GM18526 (cell line): ENCODE data around the gene MRGPRD.

Experiments
- POLR2A ChIP-seq: IDR thresholded peaks from 3 replicates; pipeline ENCODE4 v1.6.1; 2011; ENCODE audit not compliant: insufficient read length; ENCODE audit errors: extremely low read depth

MRGPRD gene, protein sequence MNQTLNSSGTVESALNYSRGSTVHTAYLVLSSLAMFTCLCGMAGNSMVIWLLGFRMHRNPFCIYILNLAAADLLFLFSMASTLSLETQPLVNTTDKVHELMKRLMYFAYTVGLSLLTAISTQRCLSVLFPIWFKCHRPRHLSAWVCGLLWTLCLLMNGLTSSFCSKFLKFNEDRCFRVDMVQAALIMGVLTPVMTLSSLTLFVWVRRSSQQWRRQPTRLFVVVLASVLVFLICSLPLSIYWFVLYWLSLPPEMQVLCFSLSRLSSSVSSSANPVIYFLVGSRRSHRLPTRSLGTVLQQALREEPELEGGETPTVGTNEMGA

DNA sequence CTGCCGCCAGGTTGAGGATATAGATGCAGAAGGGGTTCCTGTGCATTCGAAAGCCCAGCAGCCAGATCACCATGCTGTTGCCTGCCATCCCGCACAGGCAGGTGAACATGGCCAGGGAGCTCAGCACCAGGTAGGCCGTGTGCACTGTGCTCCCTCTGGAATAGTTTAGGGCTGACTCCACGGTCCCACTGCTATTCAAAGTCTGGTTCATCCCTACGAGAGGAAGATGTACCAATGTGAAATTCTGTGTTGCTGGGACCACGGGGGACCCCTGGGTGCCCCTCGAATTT lies at the start of gene MRGPRD:
Gene MRGPRD, minus strand, starts transcription at position 211 of the 290 bp plus-strand sequence. Its CDS starts 0 bp downstream, at position 211.
- no peak for TF ChIP-seq POLR2A

DNA sequence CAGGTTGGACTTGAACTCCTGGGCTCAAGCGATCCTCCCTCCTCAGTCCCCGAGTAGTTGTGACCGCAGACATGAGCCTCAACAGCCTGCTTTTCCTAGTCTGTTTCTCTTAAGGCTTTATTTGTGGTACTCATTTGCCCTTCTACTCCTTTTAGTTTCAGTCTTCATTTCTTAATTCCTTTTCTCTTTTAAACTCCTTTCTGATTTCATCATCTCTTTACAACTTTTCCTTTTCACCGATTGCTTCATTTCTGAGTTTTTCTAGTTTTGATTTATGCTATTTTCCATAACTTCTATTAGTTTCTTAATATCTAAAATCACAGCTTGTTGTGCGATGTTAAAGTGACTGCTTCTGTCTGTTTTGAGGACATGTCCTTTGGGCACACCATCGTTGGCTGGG lies 49.5 kb upstream of the MRGPRD start:
- TF ChIP-seq POLR2A = no peak

DNA sequence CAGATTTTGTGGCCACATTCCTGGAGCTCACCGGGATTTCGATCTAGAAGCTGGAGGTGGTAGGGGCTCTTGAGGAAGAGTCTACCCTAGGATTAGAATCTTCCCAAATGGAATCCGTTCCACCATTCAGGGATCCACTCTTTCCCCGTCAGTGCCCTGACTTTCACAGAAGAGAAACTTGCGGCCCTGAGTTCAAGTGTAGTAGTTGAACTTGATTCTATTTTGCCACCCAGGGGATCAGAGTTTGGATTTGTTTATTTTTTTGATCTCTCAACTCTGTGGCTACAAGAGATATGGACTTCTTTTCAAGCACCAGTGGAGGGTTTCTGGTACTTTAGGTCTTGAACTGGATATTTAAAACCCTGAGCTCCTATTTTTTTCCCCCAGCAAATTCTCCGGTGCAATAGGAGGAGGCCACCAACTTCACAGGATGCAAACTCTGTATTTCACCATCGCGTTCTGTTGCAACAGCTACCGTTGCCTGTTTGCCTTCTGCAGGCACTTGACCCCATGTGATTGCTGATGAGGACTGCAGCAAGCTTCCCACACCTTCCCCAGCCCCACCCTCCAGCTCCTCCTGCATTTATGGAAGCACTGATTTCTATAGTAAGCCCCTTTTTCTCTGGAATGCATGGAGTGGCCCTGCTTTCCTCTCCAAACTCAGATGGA lies 47.1 kb upstream of the MRGPRD start:
- no peak for TF ChIP-seq POLR2A

DNA sequence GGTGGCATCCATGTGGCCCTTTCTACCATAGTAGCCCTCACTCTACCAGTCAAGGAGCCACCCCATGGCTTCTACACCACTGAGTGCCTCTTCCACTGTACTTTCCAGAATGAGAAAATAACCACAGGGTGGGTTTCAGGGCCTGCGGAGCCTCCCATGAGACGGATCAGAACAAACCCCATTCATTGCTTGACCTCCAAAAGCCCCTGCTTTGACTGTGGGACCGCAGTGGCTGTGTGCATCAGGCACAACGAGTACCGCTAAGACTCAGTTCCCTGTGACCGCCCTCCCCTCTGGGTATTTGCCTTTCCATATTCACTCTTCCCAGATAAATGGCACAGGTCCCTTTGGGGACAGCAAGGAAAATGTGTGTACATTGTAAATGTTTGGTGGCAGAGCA lies 43.7 kb upstream of the MRGPRD start:
- no peak for TF ChIP-seq POLR2A

DNA sequence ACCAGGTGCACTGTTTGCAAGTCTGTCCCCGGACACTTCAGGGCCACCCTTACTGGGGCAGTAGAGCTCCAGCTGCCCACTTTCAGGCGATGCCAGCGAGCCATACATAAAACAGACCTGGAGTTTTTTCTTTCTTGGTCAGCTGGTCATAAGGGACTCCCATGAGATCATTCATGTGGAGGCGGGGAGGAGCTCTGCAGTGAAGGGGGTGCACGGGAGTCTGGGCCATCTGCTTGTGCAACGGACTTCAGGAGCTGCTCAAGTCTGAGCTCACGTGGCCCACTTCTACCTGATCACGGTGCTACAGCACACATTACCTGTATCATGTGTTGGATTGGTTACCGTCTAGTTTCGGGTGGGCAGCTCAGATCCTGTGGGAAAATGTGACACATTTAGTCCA lies 41.5 kb upstream of the MRGPRD start:
- TF ChIP-seq POLR2A = no peak

DNA sequence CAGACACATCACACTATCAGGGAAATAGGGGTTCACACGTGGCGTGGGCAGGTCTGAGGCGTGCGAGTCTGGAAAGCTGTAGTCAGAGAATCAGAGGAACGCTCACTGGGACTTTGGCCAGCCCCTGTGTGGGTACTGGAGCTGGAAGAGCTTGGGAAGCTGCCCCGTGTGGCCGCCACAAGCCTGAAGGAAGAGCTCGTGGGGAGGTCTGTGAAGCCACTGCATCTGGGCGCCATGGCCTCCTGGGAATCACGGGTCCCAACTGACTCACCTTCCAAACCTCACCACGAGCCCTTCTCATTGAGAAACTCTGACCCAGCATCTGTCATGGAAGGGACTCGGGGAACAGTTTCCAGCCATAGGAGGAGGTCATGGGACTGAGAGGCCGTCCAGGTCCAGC lies 38.1 kb upstream of the MRGPRD start:
- no peak for TF ChIP-seq POLR2A

DNA sequence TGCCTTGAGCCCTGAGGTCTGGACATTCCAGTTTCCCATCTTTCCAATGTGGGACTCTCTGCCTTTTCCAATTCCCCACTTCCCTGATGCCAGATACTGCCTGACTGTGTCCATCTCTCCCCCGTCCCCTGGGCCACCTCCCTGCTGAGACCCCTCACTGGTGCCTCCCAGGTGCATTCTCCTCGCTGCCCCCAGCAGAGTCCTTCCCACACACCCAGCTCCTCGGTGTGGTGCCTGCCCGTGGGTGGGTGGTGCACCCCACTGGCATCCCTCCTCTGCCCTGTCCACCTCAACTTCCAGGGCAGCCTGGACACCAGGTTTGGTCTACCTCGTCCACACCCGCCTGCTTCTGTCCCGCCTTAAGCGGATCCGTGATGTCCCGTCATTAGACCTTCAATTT lies 37.2 kb upstream of the MRGPRD start:
- TF ChIP-seq POLR2A = no peak

DNA sequence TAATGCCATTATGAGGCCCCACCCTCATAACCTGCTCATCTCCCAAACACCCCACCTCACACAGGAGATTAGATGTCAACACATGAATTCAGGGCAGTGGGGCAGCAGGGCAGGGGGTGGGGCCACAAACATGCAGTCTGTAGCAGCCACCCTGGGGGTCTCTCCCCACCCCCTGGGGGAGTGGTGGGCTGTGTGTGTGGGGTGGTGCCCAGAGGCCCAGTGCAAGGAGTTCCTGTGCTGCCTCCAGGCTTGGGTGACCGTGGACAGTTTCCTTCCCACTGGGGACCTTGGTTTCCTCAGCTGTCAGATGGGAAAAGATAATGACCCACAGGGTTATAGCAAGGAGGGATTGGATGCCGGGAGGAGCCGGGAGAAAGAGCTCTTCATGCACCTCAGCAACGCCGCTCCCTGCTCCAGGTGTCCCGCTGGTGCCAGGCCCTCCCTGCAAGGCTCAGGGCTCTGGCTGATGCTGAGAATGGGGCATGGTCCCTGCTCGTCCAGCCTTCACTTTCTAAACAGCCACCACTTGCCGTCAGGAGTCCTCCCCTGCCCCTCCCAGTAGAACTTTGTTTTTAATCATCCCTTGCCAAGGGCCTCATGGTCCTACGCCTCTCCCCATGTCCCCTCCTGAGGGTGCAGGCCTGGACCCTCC lies 34.2 kb upstream of the MRGPRD start:
- no peak for TF ChIP-seq POLR2A

DNA sequence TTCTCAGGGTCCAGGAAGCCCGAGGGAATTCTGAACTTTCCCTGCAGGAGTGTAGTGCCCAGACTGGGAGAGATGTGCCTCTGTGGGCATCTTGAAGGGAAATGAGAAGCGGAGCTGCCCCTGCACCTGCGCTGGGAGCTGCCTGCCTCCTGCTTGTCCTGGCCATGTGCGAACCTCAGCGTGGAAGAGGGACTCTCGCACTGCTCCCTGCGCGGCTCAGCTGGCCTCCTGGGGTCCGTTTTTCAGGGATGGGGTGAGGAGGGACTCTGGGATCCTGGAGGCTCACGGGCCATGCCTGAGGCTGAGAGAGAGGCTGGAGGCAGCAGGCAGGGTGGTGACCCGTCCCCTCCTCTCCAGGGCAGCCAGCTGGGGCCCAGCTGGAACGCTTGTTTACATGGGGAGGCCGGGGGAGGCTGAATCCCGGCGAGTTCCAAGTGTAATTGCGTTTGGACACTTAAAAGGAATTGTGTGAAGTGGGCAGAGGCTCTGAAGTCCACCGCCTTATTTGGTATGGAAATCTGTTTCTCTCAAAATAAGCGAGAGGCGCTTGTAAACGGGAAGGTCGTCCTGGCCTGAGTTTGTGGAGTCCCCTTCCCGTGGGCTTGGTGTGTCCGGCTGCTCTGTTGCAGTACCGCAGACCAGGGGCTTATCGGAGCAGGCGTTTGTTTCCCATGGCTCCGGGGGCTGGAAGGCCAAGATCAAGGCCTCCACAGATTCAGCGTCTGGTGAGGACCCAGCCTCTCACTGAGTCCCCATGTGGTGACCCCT lies 33.5 kb upstream of the MRGPRD start:
- TF ChIP-seq POLR2A = no peak

DNA sequence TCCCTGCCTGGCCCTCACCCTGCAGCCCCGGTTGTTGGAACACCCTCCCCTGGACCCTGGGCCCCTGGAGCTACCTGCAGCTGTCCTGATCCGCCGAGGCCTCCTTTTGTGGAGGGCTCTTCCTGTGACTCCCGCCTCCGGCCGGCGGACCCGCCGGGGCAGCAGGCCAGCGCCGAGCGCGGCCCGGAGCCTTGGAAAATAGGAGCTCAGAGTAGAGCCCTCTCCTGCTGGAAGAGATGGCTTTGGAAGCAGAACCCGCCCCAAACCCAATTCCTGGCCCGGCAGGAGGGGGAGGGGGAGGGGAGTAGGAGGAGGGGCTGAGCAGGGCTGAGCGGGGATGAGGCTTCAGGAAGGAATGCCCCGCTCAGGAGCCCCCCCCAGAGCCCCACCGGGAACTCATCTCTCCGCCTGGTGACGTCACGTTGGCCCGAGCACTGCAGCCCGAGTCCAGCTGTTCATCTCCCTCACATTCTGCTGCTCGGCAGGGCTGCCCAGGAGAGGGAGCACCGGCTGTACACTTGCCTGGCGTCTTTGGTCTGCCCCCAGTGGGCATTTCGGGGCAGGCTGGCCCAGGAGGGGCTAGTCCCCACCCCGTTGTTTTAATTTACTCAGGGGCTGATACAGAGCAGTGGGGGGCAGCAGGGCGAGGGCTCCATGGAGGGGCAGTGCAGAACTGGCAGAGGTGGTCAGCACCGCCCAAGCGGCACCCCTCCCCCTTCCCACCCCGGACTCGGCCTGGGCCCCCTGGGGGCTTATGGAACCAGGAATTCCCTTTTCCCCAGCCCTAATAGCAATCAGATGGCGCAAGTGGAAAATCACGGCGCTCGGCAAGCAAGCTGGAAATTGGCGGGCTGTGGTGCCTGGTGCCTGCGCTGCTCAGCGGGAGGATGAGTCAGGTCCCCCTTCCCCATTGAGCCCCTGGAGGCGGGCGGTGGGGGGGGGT lies 32.5 kb upstream of the MRGPRD start, which contains the start of gene MRGPRF:
Gene MRGPRF, minus strand, starts transcription at position 238 of the 943 bp plus-strand sequence. CDS start 3,345 bp downstream, outside the sequence.
- TF ChIP-seq POLR2A = no peak

DNA sequence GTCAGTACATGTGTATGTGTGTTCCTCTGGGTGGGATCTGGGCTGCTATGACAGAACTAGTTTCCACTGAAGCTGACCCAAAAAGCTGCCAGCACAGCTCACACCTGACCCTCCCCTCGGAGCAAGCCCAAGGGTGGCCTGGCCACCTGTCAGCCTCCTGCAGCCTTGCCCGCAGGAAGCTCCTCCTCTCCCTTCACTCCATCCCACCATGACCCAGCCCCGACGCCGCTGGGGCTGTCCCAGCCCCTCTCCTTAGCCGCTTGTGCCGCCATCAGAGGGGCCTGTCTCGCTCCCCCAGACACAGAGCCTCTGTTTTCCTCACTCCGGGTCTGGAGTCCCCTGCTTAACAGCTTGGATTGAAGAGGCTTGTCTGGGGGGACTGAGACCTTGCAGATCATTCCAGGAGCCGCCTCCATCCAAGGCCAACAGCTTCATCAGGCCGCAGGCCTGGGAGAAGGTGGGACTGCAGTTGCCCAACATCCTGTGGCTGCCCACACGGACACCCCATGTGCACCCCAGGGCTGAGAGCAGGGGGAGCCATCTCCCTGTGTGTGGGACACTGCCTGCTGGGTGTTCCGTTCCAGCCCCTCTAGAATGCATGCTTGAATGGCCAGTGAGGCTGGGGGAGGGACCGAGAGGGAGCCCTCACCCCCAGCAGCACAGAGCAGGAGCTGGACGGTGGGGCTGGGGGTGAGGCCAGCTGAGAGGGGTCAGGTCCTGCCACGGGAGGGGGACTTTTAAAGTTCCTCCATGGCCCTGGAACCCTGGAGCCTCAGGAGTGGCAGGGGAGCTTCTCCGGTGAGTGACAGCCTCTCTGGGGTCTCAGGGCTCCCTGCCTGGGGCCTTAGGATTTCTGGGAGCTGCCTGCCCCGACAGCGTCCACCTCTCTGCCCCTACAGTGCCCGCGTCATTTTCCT lies 31.6 kb upstream of the MRGPRD start:
- no peak for TF ChIP-seq POLR2A

DNA sequence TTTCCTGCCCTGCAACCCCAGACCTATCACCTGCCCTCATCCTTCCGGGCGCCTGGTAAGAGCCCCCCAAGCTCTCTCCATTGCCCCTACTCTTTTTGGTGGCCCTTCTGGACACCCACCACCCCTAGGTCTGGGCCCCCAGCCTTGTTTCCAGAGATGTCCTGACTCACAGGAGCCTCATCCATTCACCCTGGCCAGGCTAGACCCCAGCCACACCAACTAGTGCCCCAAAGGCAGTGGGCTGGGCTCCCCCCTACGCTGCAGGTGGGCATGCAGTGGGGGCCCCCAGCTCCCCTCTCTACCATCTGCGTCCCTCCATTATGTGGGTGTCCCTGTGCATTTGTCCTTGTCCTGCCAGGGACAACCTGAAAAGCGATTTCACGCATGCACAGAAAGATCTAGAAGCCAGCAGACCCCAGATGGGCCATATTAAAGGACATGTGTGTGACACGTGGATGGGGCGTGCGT lies 30.9 kb upstream of the MRGPRD start:
- no peak for TF ChIP-seq POLR2A

DNA sequence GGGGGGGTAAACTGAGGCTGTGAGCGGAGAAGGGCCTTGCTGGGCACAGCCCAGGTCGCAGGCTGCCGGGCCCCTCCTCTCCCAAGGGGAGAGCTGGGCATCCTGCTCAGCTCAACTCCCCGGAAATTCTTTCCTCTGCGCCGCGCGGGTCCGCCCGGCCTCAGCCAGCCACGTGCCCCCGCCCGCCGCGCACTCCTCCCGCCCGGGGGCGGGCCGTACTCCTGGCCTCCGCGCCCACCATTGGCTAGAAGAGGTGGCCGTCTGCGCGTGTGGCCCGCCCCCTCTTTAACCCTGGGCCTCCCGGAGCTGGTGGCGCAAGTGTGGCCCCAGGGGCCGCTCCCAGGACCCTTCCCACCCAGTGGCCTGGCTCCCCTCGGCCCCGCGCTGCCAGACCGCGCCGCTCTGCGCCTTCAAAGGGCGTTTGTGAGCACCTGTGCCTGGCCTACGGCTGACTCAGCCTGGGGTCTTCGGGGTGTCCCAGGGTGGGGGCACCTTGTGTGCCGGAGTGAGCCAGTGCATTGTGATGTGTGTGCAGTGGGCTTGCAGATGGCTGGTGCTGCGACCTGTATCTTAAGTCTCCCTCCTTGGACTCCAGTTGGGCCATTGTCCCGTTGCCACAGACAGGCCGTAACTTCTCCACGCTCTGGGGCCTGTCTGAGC lies 30.3 kb upstream of the MRGPRD start:
- no peak for TF ChIP-seq POLR2A
